Gastrocnemius medialis (tissue), 4 donors: ENCODE data around the gene ANO6.

Experiments
- POLR2A ChIP-seq, 2 donors: fragments of 450-650 bp; IDR thresholded peaks; one replicate each; pipeline ENCODE4 v1.6.1; 2017; ENCODE audit warnings: antibody characterized with exemption in 2 of 2, mild to moderate bottlenecking in 2 of 2, moderate library complexity in 2 of 2
- TF ChIP-seq, protein P1 (sequence below), 5 experiments: fragments of 450-650 bp in 3 of 5; fragments of 200-600 bp in 2 of 5; sonication (generic) in 2 of 5; IDR thresholded peaks in 4 of 5; conservative IDR thresholded peaks in 1 of 5; 1 replicate in 4 of 5; 2 replicates in 1 of 5; pipeline ENCODE4 v1.5.1; 2016 to 2019; ENCODE audit warnings: antibody characterized with exemption in 5 of 5, mild to moderate bottlenecking in 3 of 5, moderate library complexity in 3 of 5

DNA sequence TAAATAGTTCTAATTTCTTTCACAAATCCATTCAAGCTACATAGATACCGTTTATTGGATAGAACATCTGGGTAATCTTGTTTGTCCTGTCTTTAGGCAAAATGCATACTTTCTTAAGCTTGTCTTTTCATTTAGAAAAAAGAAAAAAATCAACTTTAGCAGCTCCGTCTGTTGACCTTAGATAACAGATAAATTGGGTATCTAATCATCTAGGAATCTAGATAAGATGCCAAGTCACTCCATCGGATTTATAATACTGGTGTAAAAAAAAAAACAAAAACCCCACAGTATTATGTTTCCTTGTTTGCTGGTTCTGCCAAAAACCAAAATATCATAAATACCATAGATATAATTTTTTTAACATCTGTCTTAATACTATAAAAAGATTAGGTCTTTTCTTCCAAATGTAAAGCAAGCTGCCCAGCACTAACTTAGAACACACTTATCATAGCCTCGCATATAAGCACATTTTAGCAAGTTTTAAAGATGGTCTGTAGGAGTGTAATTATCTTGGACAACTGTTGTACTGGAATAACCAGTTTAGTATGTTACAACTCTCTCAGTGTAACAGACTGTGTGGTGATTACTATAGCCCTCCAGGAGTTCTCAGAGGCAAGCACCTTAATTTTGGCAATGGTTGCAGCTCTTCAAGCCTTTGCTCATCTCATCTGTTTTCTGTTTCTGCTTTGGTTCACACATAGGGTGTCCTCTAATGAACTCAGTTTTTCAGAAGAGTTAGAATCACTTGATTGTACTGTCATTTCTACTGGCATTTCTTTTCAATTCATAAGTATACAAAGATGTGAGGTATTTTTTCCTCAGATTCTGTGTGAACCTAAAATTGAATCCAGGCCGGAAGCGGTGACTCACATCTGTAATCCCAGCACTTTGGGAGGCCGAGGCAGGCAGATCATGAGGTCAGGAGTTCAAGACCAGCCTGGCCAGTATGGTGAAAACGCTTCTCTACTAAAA is 83.1 kb downstream of the ANO6 start:
- TF ChIP-seq, protein P1, sequence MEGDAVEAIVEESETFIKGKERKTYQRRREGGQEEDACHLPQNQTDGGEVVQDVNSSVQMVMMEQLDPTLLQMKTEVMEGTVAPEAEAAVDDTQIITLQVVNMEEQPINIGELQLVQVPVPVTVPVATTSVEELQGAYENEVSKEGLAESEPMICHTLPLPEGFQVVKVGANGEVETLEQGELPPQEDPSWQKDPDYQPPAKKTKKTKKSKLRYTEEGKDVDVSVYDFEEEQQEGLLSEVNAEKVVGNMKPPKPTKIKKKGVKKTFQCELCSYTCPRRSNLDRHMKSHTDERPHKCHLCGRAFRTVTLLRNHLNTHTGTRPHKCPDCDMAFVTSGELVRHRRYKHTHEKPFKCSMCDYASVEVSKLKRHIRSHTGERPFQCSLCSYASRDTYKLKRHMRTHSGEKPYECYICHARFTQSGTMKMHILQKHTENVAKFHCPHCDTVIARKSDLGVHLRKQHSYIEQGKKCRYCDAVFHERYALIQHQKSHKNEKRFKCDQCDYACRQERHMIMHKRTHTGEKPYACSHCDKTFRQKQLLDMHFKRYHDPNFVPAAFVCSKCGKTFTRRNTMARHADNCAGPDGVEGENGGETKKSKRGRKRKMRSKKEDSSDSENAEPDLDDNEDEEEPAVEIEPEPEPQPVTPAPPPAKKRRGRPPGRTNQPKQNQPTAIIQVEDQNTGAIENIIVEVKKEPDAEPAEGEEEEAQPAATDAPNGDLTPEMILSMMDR (IDR thresholded peaks at IDR 0.05 in 4 of 5, conservative IDR thresholded peaks at IDR 0.05 in 1 of 5): no peak
- TF ChIP-seq POLR2A (IDR thresholded peaks at IDR 0.05): no peak
